CD14-positive monocyte (primary cell): ENCODE results near the gene MMAB. TPM values are rescaled to one million over a fixed set of nuclear protein-coding genes. Genes with fewer than 3 reads are reported as not detected.

Experiments
- DNase-seq, 3 donors: peaks; one replicate each; pipeline ENCODE4 v3.0.0-alpha.2; 2011 to 2022
- H2AFZ ChIP-seq: 2 replicates; pipeline ENCODE4 v1.6.0; 2012; ENCODE audit warnings: mild to moderate bottlenecking, low read depth, low read length, inconsistent platforms; ENCODE audit not compliant: insufficient read depth, poor library complexity, severe bottlenecking
- H3K27ac ChIP-seq, 2 donors: 1 replicate in 1 of 2; 2 replicates in 1 of 2; pipeline ENCODE4 v1.5.1; 2012 to 2013; ENCODE audit warnings: low read length in 2 of 2, control low read depth in 1 of 2, inconsistent platforms in 1 of 2, low read depth in 1 of 2, mild to moderate bottlenecking in 1 of 2
- H3K27me3 ChIP-seq, 2 donors: one replicate each; pipeline versions ENCODE4 v1.6.0 to v1.6.1; 2011 to 2013; ENCODE audit warnings: low read length in 2 of 2; ENCODE audit not compliant: control insufficient read depth in 2 of 2, insufficient read depth in 2 of 2
- H3K36me3 ChIP-seq, 2 donors: replicated peaks in 1 of 2; 1 replicate in 1 of 2; 2 replicates in 1 of 2; pipeline versions ENCODE4 v1.5.1 to v1.6.1; 2012 to 2013; ENCODE audit warnings: low read length in 2 of 2, control low read depth in 1 of 2, inconsistent platforms in 1 of 2, mild to moderate bottlenecking in 1 of 2; ENCODE audit not compliant: insufficient read depth in 2 of 2, control insufficient read depth in 1 of 2
- H3K4me1 ChIP-seq, 2 donors: 1 replicate in 1 of 2; 2 replicates in 1 of 2; pipeline versions ENCODE4 v1.5.1 to v1.6.1; 2012 to 2013; ENCODE audit warnings: low read length in 2 of 2, control low read depth in 1 of 2, inconsistent platforms in 1 of 2, mild to moderate bottlenecking in 1 of 2, moderate library complexity in 1 of 2; ENCODE audit not compliant: insufficient read depth in 2 of 2, control insufficient read depth in 1 of 2
- H3K4me2 ChIP-seq: replicated peaks from 2 replicates; pipeline ENCODE3; 2012; ENCODE audit warnings: low read length, moderate library complexity, mild to moderate bottlenecking; ENCODE audit not compliant: poor library complexity, severe bottlenecking; ENCODE audit errors: extremely low read depth
- H3K4me3 ChIP-seq, 3 experiments: fragments of 200-600 bp in 1 of 3; sonication (generic) in 1 of 3; replicated peaks in 1 of 3; 1 replicate in 2 of 3; 2 replicates in 1 of 3; pipeline ENCODE4 v1.5.1; 2011 to 2013; ENCODE audit warnings: low read length in 3 of 3, mild to moderate bottlenecking in 3 of 3, control low read depth in 2 of 3, low read depth in 2 of 3, inconsistent platforms in 1 of 3, moderate library complexity in 1 of 3
- H3K79me2 ChIP-seq: 2 replicates; pipeline ENCODE4 v1.6.0; 2012; ENCODE audit warnings: mild to moderate bottlenecking, control low read depth, inconsistent platforms, low read length, moderate library complexity; ENCODE audit not compliant: insufficient read depth
- H3K9ac ChIP-seq: 2 replicates; pipeline ENCODE4 v1.6.0; 2017; ENCODE audit warnings: low read length, mild to moderate bottlenecking; ENCODE audit not compliant: insufficient read depth, poor library complexity, severe bottlenecking
- H3K9me3 ChIP-seq, 2 donors: replicated peaks in 1 of 2; 1 replicate in 1 of 2; 2 replicates in 1 of 2; pipeline versions ENCODE4 v1.5.1 to v1.6.1; 2012 to 2013; ENCODE audit warnings: low read length in 2 of 2, control low read depth in 1 of 2; ENCODE audit not compliant: control insufficient read depth in 1 of 2, insufficient read depth in 1 of 2
- H4K20me1 ChIP-seq: 2 replicates; pipeline ENCODE4 v1.6.0; 2012; ENCODE audit warnings: mild to moderate bottlenecking, low read length, control low read depth, moderate library complexity; ENCODE audit not compliant: insufficient read depth
- H3K27ac Mint-ChIP-seq, 7 donors: one replicate each; pipeline ENCODE4 v1.8.0; 2020; ENCODE audit warnings: mild to moderate bottlenecking in 7 of 7, mixed read lengths in 7 of 7, moderate library complexity in 6 of 7, inconsistent platforms in 2 of 7
- H3K27me3 Mint-ChIP-seq, 3 donors: one replicate each; pipeline ENCODE4 v1.8.0; 2021 to 2022; ENCODE audit warnings: low read depth in 3 of 3, mild to moderate bottlenecking in 3 of 3, mixed read lengths in 3 of 3, moderate library complexity in 3 of 3, inconsistent platforms in 1 of 3
- H3K36me3 Mint-ChIP-seq, 2 donors: one replicate each; pipeline ENCODE4 v1.8.0; 2020; ENCODE audit warnings: mixed read lengths in 2 of 2, inconsistent platforms in 1 of 2, mild to moderate bottlenecking in 1 of 2
- H3K4me1 Mint-ChIP-seq: one replicate; pipeline ENCODE4 v1.8.0; 2020; ENCODE audit warnings: mild to moderate bottlenecking, mixed read lengths
- H3K4me3 Mint-ChIP-seq, 2 donors: one replicate each; pipeline ENCODE4 v1.8.0; 2020; ENCODE audit warnings: mild to moderate bottlenecking in 2 of 2, mixed read lengths in 2 of 2, moderate library complexity in 1 of 2
- H3K9me3 Mint-ChIP-seq, 7 donors: one replicate each; pipeline ENCODE4 v1.8.0; 2020 to 2022; ENCODE audit warnings: mixed read lengths in 7 of 7, mild to moderate bottlenecking in 6 of 7, moderate library complexity in 6 of 7, inconsistent platforms in 2 of 7
- WGBS: methylation state at CpG from one replicate; pipeline ENCODE4 v1.1.5; 2013; ENCODE audit warnings: missing lambda C conversion rate; ENCODE audit not compliant: insufficient coverage; 5-methylcytosine and 5-hydroxymethylcytosine counted together
- intact Hi-C, 2 donors: fragments of 100-400 bp; cut with micrococcal nuclease; formaldehyde crosslinking; loops; one replicate each; pipeline versions ENCODE4 v1.15.0 to v1.15.1; 2023
- polyA plus RNA-seq, 3 donors: library from polyadenylated mRNA; depleted of rRNA in 1 of 3; unstranded in 2 of 3; stranded (reverse) in 1 of 3; fragments of 300-500 nt in 2 of 3; fragments of >200 nt in 1 of 3; fragmentation: Illumina TruSeq in 2 of 3; gene quantifications; 1 replicate in 2 of 3; 2 replicates in 1 of 3; pipeline ENCODE4 v1.2.3, GENCODE V29; 2012 to 2021
- TF ChIP-seq, protein P1 (sequence below): fragments of 200-600 bp; IDR thresholded peaks from one replicate; pipeline ENCODE4 v1.8.0; 2022; ENCODE audit warnings: antibody characterized with exemption, mild to moderate bottlenecking

MMAB gene
- polyA plus RNA-seq, 3 donors = 5.0 to 15.6 (median 12.4) TPM

DNA sequence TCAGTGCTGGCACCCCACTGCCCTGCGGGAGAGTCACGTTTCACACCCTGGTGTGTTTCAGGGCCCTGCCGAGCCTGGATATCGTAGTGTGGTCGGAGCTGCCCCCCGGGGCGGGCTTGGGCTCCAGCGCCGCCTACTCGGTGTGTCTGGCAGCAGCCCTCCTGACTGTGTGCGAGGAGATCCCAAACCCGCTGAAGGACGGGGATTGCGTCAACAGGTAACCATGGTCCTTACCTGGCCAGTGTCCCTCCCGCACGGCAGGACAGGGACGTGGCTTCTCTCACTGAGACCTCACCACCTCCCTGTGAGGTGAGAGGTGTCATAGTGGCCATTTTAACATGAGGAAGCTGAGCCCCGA lies 8.0 kb upstream of the MMAB start:
- TF ChIP-seq, protein P1, sequence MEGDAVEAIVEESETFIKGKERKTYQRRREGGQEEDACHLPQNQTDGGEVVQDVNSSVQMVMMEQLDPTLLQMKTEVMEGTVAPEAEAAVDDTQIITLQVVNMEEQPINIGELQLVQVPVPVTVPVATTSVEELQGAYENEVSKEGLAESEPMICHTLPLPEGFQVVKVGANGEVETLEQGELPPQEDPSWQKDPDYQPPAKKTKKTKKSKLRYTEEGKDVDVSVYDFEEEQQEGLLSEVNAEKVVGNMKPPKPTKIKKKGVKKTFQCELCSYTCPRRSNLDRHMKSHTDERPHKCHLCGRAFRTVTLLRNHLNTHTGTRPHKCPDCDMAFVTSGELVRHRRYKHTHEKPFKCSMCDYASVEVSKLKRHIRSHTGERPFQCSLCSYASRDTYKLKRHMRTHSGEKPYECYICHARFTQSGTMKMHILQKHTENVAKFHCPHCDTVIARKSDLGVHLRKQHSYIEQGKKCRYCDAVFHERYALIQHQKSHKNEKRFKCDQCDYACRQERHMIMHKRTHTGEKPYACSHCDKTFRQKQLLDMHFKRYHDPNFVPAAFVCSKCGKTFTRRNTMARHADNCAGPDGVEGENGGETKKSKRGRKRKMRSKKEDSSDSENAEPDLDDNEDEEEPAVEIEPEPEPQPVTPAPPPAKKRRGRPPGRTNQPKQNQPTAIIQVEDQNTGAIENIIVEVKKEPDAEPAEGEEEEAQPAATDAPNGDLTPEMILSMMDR = no peak
- no peak overlapping the region for H3K4me3 Mint-ChIP-seq
- Histone ChIP-seq H3K4me2 (no peak overlapping the region), H3K27me3 (no peaks in the 10 kb centered on the region), H3K4me1 (no peaks in the 10 kb centered on the region), H2AFZ (no peak overlapping the region), H3K27ac (no peak overlapping the region), H3K4me3 (no peak overlapping the region), H3K36me3 (peaks cover 24 to 59% of the 10 kb centered on the region in 2 donors), H4K20me1 (no peaks in the 10 kb centered on the region), H3K9ac (no peak overlapping the region), H3K79me2 (no peaks in the 10 kb centered on the region), H3K9me3 (no peaks in the 10 kb centered on the region)
- no peak for DNase-seq
- WGBS = 94% methylated on average over 9 of the region's 18 CpGs
- peaks cover 0 to 1% (median 0%) of the 10 kb centered on the region in 3 donors for H3K27me3 Mint-ChIP-seq
- peaks cover 54 to 59% of the 10 kb centered on the region in 2 donors for H3K36me3 Mint-ChIP-seq
- H3K27ac Mint-ChIP-seq = no peak overlapping the region
- intact Hi-C loops = no loop called here
- H3K4me1 Mint-ChIP-seq = no peaks in the 10 kb centered on the region
- no peaks in the 10 kb centered on the region for H3K9me3 Mint-ChIP-seq

DNA sequence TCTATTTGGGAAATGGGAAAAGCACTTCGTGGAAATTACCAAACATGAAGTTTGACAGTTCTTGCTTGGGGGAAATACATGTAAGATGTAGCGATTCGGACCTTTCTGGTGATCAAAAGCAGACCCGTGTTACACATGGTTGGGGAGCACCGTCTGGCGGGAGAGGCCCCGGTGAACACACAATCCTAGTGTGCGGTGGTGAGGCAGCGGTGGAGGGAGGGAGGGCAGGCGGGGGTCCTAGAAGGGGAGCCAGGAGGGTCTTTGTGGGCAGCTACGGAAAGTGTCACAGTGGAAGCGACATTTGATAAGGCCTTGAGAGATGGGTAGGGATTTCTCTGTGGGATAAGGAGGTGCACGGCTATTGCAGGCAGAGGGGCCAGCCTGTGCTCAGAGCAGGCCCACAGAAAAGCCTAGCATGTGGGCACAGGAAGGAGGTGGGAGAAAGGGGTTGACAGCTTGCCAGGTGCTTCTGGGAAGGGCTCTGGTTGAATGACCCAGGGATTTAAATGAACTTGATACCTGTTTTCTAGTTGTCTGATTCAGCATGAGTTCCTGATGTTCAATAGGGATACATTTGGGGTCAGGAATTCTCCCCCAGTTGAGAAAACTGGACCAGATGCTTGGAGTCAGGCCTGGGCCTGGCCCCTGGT lies 7.5 kb upstream of the MMAB start:
- no peak overlapping the region for H2AFZ ChIP-seq
- Mint-ChIP-seq H3K27ac (peak overlapping the region in 1 of 7 donors; percentile 65), H3K4me3 (no peak overlapping the region), H3K36me3 (peaks cover 56 to 59% of the 10 kb centered on the region in 2 donors), H3K27me3 (peaks cover 0 to 1% (median 0%) of the 10 kb centered on the region in 3 donors), H3K4me1 (no peaks in the 10 kb centered on the region), H3K9me3 (no peaks in the 10 kb centered on the region)
- no peaks in the 10 kb centered on the region for H3K4me1 ChIP-seq
- 97% methylated on average over 13 of the region's 13 CpGs for WGBS
- intact Hi-C loops = no loop called here
- H4K20me1 ChIP-seq = no peaks in the 10 kb centered on the region
- H3K27me3 ChIP-seq = no peaks in the 10 kb centered on the region
- no peaks in the 10 kb centered on the region for H3K79me2 ChIP-seq
- H3K9ac ChIP-seq = no peak overlapping the region
- H3K36me3 ChIP-seq = peaks cover 24 to 64% of the 10 kb centered on the region in 2 donors
- H3K4me3 ChIP-seq = no peak overlapping the region
- no peaks in the 10 kb centered on the region for H3K9me3 ChIP-seq
- H3K27ac ChIP-seq = no peak overlapping the region
- TF ChIP-seq, protein P1 = no peak
- no peak for DNase-seq
- H3K4me2 ChIP-seq = no peak overlapping the region
